ENCODE measurements around the gene HCRT. TPM values are rescaled to one million over a fixed set of nuclear protein-coding genes. Genes with fewer than 3 reads are reported as not detected.

Gene HCRT
- total RNA-seq, 1 donor from 2014 or later = not detected

- Histone ChIP-seq H3K27me3 (ENCODE audit: control insufficient read depth, insufficient read depth, low read length) (peaks cover 39% of the 10 kb centered on the region), H3K4me3 (ENCODE audit: low read depth, low read length) (no peak overlapping the region), H3K36me3 (ENCODE audit: control insufficient read depth, insufficient read depth, low read length) (no peaks in the 10 kb centered on the region)
- DNase-seq (ENCODE audit: low read depth) = no peak
- TF ChIP-seq CTCF (IDR thresholded peaks at IDR 0.05; ENCODE audit: insufficient read depth, low read length, poor library complexity, severe bottlenecking) = no peak
Observed at GRCh38 chr17:42179335-42179734, 5.9 kb downstream of the HCRT start.

DNA sequence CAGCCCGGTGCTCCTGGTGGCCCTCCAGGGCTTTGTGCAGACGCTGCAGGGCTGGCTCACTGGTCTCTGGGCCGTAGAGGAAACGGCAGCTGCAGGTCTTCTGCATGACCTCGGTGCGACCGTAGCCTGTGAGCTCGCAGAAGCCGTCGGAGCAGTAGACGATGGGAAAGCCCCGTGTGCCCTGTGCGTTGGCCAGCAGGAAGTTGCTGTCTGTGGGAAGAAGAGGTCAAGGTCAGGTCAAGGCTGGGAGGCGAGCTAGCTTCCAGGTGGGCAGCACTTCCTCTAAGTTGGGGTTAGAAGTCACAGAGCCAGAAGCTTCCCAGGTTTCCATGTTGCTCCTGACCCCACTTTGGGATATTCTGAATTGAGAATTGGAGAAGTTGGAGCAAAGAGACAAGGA is 6.4 kb downstream of the HCRT start:
- no peak overlapping the region for H3K4me3 ChIP-seq (ENCODE audit: low read depth, low read length)
- peaks cover 41% of the 10 kb centered on the region for H3K27me3 ChIP-seq (ENCODE audit: control insufficient read depth, insufficient read depth, low read length)
- no peak for TF ChIP-seq CTCF (IDR thresholded peaks at IDR 0.05; ENCODE audit: insufficient read depth, low read length, poor library complexity, severe bottlenecking)
- no peaks in the 10 kb centered on the region for H3K36me3 ChIP-seq (ENCODE audit: control insufficient read depth, insufficient read depth, low read length)
- no peak for DNase-seq (ENCODE audit: low read depth)

DNA sequence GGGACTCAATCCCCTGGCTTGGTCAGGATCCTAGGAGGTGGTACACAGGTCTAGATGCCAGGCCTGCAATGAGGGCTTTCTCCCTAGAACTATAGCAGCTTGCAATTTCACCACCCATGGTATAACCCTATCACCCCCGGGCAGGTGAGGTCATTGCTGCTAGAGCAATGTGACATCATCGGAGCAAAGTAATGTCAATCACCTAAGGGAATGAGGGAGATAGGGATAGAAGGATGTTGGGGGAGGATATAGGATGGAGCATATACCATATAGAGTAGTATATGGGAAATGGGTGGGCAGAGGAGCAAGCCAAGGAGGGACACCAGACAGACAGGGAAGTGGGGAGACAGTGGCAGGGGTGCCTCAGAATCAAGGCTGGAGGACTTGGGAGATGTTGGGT is 7.6 kb downstream of the HCRT start:
- H3K4me3 ChIP-seq (ENCODE audit: low read depth, low read length) = no peak overlapping the region
- no peaks in the 10 kb centered on the region for H3K36me3 ChIP-seq (ENCODE audit: control insufficient read depth, insufficient read depth, low read length)
- no peak for TF ChIP-seq CTCF (IDR thresholded peaks at IDR 0.05; ENCODE audit: insufficient read depth, low read length, poor library complexity, severe bottlenecking)
- peaks cover 48% of the 10 kb centered on the region for H3K27me3 ChIP-seq (ENCODE audit: control insufficient read depth, insufficient read depth, low read length)
- DNase-seq (ENCODE audit: low read depth) = no peak

GRCh38 chr17:42174126-42174783 is 11.0 kb downstream of the HCRT start:
- no peak for DNase-seq (ENCODE audit: low read depth)
- Histone ChIP-seq H3K27me3 (ENCODE audit: control insufficient read depth, insufficient read depth, low read length) (peaks cover 26% of the 10 kb centered on the region), H3K4me3 (ENCODE audit: low read depth, low read length) (no peak overlapping the region), H3K36me3 (ENCODE audit: control insufficient read depth, insufficient read depth, low read length) (no peaks in the 10 kb centered on the region)
- no peak for TF ChIP-seq CTCF (IDR thresholded peaks at IDR 0.05; ENCODE audit: insufficient read depth, low read length, poor library complexity, severe bottlenecking)

DNA sequence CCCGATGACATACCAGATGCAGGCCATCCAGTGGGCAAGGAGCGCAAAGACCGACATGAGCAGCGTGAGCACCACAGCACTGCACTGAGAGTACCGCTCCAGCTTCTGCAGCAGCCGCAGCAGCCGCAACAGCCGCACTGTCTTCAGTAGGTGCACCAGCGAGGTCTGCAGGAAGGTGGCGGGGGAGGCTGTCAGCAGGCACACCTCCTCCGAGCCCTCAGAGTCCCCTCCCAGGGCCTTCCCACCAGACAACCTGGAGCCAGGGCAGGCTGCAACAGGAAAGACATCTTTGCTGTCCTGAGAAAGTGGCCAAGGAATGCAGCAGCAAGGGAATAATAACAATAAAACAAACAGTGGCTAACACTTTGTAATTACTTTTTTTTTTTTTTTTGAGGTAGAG is 13.4 kb downstream of the HCRT start:
- peaks cover 19% of the 10 kb centered on the region for H3K27me3 ChIP-seq (ENCODE audit: control insufficient read depth, insufficient read depth, low read length)
- TF ChIP-seq CTCF (IDR thresholded peaks at IDR 0.05; ENCODE audit: insufficient read depth, low read length, poor library complexity, severe bottlenecking) = no peak

DNA sequence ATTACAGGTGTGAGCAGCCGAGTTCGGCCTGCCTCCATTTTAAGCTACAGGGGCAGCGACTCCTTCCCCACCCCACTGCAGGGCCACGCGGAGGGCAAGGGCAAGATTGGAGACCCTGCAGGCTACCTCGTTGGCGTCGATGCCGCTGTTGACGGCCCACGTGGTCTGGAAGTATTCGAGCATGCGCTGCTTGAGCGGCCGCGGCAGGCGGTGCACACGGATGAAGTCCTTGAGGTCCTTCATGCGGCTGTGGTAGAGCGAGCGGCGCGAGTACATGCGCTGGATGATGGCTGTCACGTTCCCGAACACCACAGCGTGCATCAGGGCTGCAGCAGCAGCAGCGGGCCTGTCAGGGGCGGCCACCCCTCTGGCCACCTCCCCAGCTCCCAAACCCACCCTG is 15.9 kb downstream of the HCRT start:
- no peak for TF ChIP-seq CTCF (IDR thresholded peaks at IDR 0.05; ENCODE audit: insufficient read depth, low read length, poor library complexity, severe bottlenecking)
- Histone ChIP-seq H3K27me3 (ENCODE audit: control insufficient read depth, insufficient read depth, low read length) (peaks cover 16% of the 10 kb centered on the region), H3K36me3 (ENCODE audit: control insufficient read depth, insufficient read depth, low read length) (no peaks in the 10 kb centered on the region), H3K4me3 (ENCODE audit: low read depth, low read length) (no peak overlapping the region)
- no peak for DNase-seq (ENCODE audit: low read depth)

More for the DNA sequence above, 13.4 kb downstream of the HCRT start:
- H3K4me3 ChIP-seq (ENCODE audit: low read depth, low read length) = no peak overlapping the region
- no peak for DNase-seq (ENCODE audit: low read depth)
- no peaks in the 10 kb centered on the region for H3K36me3 ChIP-seq (ENCODE audit: control insufficient read depth, insufficient read depth, low read length)

Data from kidney epithelial cell (primary cell).